SK-N-SH treated with all-trans-retinoic acid at 6 μM for 48 hours (cell line): Measurements from ENCODE around the gene EPB41L2.

Experiments used
- ARNTL ChIP-seq: fragments of 450-650 bp; formaldehyde crosslinking; IDR thresholded peaks from 2 replicates; pipeline ENCODE4 v1.5.0; 2020; ENCODE audit warnings: low read depth, mild to moderate bottlenecking, moderate library complexity, borderline replicate concordance
- CSDC2 ChIP-seq: fragments of 250-450 bp; sonication (Bioruptor Pico); IDR thresholded peaks from 2 replicates; pipeline ENCODE4 v1.5.0; 2020; ENCODE audit warnings: mild to moderate bottlenecking, moderate library complexity
- ESRRG ChIP-seq: fragments of 250-450 bp; sonication (Bioruptor Pico); IDR thresholded peaks from 2 replicates; pipeline ENCODE4 v1.6.1; 2021; ENCODE audit warnings: mild to moderate bottlenecking
- OSR1 ChIP-seq: fragments of 250-450 bp; sonication (Bioruptor Pico); IDR thresholded peaks from 2 replicates; pipeline ENCODE4 v1.8.0; 2022; ENCODE audit warnings: moderate library complexity, mild to moderate bottlenecking, inconsistent platforms
- RARB ChIP-seq: fragments of 250-450 bp; sonication (Bioruptor Pico); IDR thresholded peaks from 2 replicates; pipeline ENCODE4 v1.8.0; 2021; ENCODE audit warnings: mild to moderate bottlenecking, moderate library complexity
- TCF4 ChIP-seq: fragments of 250-450 bp; sonication (Bioruptor Pico); IDR thresholded peaks from 2 replicates; pipeline ENCODE4 v1.8.0; 2021; ENCODE audit warnings: mild to moderate bottlenecking, moderate library complexity, borderline replicate concordance
- TOX ChIP-seq: fragments of 250-450 bp; sonication (Bioruptor Pico); IDR thresholded peaks from 2 replicates; pipeline ENCODE4 v1.8.0; 2021; ENCODE audit warnings: mild to moderate bottlenecking, moderate library complexity, borderline replicate concordance
- ZC3H10 ChIP-seq: fragments of 250-450 bp; sonication (Bioruptor Pico); IDR thresholded peaks from 2 replicates; pipeline ENCODE4 v1.5.1; 2021; ENCODE audit warnings: mild to moderate bottlenecking, moderate library complexity
- ZFP30 ChIP-seq: fragments of 450-650 bp; formaldehyde crosslinking; IDR thresholded peaks from 2 replicates; pipeline ENCODE4 v1.5.0; 2022; ENCODE audit warnings: mild to moderate bottlenecking, moderate library complexity
- ZNF8 ChIP-seq: fragments of 450-650 bp; formaldehyde crosslinking; IDR thresholded peaks from 2 replicates; pipeline ENCODE4 v1.5.0; 2020; ENCODE audit warnings: mild to moderate bottlenecking, moderate library complexity
- TF ChIP-seq, protein P1 (sequence below): fragments of 250-450 bp; sonication (Bioruptor Pico); IDR thresholded peaks from 2 replicates; pipeline ENCODE4 v1.5.1; 2021; ENCODE audit warnings: mild to moderate bottlenecking, moderate library complexity
- TF ChIP-seq, protein P2 (sequence below): fragments of 250-450 bp; sonication (Bioruptor Pico); IDR thresholded peaks from 2 replicates; pipeline ENCODE4 v1.8.0; 2020; ENCODE audit warnings: mild to moderate bottlenecking, moderate library complexity, borderline replicate concordance

DNA sequence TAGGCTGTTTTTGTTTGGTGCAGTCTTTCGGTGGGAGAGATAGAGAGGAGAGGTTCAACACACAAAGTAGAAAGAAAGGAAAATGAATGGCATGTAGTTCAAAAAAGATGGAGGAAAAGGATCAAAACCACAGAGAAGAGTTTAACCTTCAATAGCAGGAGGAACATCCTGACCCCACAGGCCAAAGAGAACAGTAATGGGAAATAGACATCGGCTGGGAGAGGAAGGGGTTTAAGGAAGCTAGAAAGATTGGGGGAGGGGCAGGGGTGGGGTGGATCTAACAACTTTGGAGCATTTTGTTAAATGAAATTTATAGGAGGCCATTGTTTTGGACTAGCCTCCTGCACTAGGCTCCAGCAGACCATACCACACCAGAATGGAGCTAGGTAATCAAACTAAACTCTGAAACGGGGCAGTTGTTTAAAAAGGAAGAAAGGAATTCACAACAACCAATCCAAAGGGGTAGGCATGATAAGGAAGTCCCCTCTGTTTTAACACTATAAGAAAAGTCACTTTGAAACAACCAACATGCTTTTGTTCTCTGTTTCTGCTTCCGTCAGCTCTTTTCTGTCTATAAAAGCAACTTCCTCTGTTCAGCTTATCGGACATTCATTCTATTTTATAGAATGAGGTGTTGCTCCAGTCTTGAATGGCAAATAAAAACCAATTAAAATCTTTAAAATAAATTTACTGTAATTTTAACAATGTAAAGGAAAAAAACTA lies 82.6 kb downstream of the EPB41L2 start:
- TF ChIP-seq CSDC2 (no peak), ZNF8 (no peak), OSR1 (CRISPR knock-in tag) (no peak), TOX (CRISPR knock-in tag) (no peak), ZFP30 (CRISPR knock-in tag) (no peak), ZC3H10 (CRISPR knock-in tag) (no peak), TCF4 (no peak), ARNTL (CRISPR knock-in tag) (no peak), RARB (CRISPR knock-in tag) (no peak), ESRRG (no peak)
- TF ChIP-seq, protein P1, sequence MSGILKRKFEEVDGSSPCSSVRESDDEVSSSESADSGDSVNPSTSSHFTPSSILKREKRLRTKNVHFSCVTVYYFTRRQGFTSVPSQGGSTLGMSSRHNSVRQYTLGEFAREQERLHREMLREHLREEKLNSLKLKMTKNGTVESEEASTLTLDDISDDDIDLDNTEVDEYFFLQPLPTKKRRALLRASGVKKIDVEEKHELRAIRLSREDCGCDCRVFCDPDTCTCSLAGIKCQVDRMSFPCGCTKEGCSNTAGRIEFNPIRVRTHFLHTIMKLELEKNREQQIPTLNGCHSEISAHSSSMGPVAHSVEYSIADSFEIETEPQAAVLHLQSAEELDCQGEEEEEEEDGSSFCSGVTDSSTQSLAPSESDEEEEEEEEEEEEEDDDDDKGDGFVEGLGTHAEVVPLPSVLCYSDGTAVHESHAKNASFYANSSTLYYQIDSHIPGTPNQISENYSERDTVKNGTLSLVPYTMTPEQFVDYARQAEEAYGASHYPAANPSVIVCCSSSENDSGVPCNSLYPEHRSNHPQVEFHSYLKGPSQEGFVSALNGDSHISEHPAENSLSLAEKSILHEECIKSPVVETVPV (CRISPR knock-in tag), result no peak
- TF ChIP-seq, protein P2, sequence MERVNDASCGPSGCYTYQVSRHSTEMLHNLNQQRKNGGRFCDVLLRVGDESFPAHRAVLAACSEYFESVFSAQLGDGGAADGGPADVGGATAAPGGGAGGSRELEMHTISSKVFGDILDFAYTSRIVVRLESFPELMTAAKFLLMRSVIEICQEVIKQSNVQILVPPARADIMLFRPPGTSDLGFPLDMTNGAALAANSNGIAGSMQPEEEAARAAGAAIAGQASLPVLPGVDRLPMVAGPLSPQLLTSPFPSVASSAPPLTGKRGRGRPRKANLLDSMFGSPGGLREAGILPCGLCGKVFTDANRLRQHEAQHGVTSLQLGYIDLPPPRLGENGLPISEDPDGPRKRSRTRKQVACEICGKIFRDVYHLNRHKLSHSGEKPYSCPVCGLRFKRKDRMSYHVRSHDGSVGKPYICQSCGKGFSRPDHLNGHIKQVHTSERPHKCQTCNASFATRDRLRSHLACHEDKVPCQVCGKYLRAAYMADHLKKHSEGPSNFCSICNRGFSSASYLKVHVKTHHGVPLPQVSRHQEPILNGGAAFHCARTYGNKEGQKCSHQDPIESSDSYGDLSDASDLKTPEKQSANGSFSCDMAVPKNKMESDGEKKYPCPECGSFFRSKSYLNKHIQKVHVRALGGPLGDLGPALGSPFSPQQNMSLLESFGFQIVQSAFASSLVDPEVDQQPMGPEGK (CRISPR knock-in tag), result no peak
